Panc1 (cell line): ENCODE results near the gene GNAT1. TPM values are rescaled to one million over a fixed set of nuclear protein-coding genes. Genes with fewer than 3 reads are reported as not detected.

Experiments
- ATAC-seq: fragments of 200-7000 bp; cut with Tn5 transposase; 2 replicates; pipeline ENCODE4 v1.9.1; 2020; ENCODE audit warnings: mild to moderate bottlenecking, moderate library complexity
- BruUV-seq: library from RNA; stranded (reverse); fragments of 400-500 nt; replicated peaks from 2 replicates; lab custom pipeline; 2021; lab: Mats Ljungman, UMichigan
- CTCF ChIA-PET: fragments of 300-600 bp; sonication (Branson Sonifier 250); formaldehyde crosslinking; loops from one replicate; lab custom pipeline; 2022; ENCODE audit warnings: antibody characterized with exemption; lab: Charles Lee
- POLR2A ChIA-PET: fragments of 300-600 bp; sonication (Branson Sonifier 250); formaldehyde crosslinking; loops from one replicate; lab custom pipeline; 2022; ENCODE audit warnings: antibody characterized with exemption; lab: Charles Lee
- DNase-seq: peaks from one replicate; pipeline ENCODE4 v3.0.0-alpha.2; 2010; ENCODE audit warnings: low read depth, low spot score
- H3K27ac ChIP-seq: 2 replicates; pipeline ENCODE4 v1.5.1; 2011; ENCODE audit warnings: mild to moderate bottlenecking, low read length, inconsistent platforms
- H3K27me3 ChIP-seq: fragments of 200-500 bp; sonication (Bioruptor generic); 2 replicates; pipeline ENCODE4 v1.6.0; 2014; ENCODE audit warnings: low read length, inconsistent platforms; ENCODE audit not compliant: control insufficient read depth, insufficient read depth
- H3K36me3 ChIP-seq: fragments of 200-500 bp; sonication (Bioruptor generic); 2 replicates; pipeline ENCODE4 v1.5.1; 2014; ENCODE audit warnings: inconsistent platforms, mild to moderate bottlenecking, low read length, moderate library complexity; ENCODE audit not compliant: control insufficient read depth, insufficient read depth
- H3K4me1 ChIP-seq: 2 replicates; pipeline ENCODE4 v1.5.1; 2011; ENCODE audit warnings: inconsistent platforms, mild to moderate bottlenecking, low read length, moderate library complexity; ENCODE audit not compliant: control insufficient read depth, insufficient read depth
- H3K4me3 ChIP-seq, 2 experiments: 2 replicates each; pipeline ENCODE4 v1.5.1; 2011 to 2012; ENCODE audit warnings: low read depth in 2 of 2, low read length in 2 of 2, mild to moderate bottlenecking in 2 of 2, inconsistent platforms in 1 of 2, moderate library complexity in 1 of 2
- H3K9me3 ChIP-seq: fragments of 200-500 bp; sonication (Bioruptor generic); 2 replicates; pipeline ENCODE4 v1.5.1; 2014; ENCODE audit warnings: low read depth, mild to moderate bottlenecking, inconsistent platforms, low read length, moderate library complexity; ENCODE audit not compliant: control insufficient read depth, insufficient read depth
- CTCF ChIP-seq: fragments of 450-650 bp; IDR thresholded peaks from 2 replicates; pipeline ENCODE4 v1.5.1; 2017; ENCODE audit warnings: mild to moderate bottlenecking
- POLR2AphosphoS5 ChIP-seq: IDR thresholded peaks from 2 replicates; pipeline ENCODE4 v1.6.1; 2012; ENCODE audit warnings: mild to moderate bottlenecking, low read depth, low read length, moderate library complexity
- REST ChIP-seq, 2 experiments: IDR thresholded peaks; 2 replicates each; pipeline ENCODE4 v1.6.1; 2011 to 2012; ENCODE audit warnings: low read depth in 2 of 2, control low read depth in 1 of 2, low read length in 1 of 2, mild to moderate bottlenecking in 1 of 2, moderate library complexity in 1 of 2; ENCODE audit not compliant: insufficient read depth in 1 of 2
- SIN3A ChIP-seq: IDR thresholded peaks from 2 replicates; pipeline ENCODE4 v1.6.1; 2012; ENCODE audit warnings: low read depth, mild to moderate bottlenecking, low read length, moderate library complexity, borderline replicate concordance; ENCODE audit not compliant: insufficient read depth
- TCF7L2 ChIP-seq: IDR thresholded peaks from 2 replicates; pipeline ENCODE4 v1.6.1; 2011; ENCODE audit warnings: mild to moderate bottlenecking, low read depth, low read length, inconsistent platforms
- in situ Hi-C: cut with HindIII; loops from 2 replicates; pipeline ENCODE4 v1.10.0; 2016; ENCODE audit warnings: low sequenced_read_pairs, low pct_unique_long_range_greater_than_20kb
- intact Hi-C: fragments of 100-400 bp; cut with micrococcal nuclease; formaldehyde crosslinking; loops from one replicate; pipeline ENCODE4 v1.10.0; 2022; ENCODE audit not compliant: unreplicated experiment
- total RNA-seq: library from RNA; stranded (reverse); gene quantifications from one replicate; pipeline ENCODE4 v1.2.1, GENCODE V29; 2021; ENCODE audit not compliant: unreplicated experiment

GNAT1 gene
- total RNA-seq, 1 experiment from 2014 or later: not detected

DNA sequence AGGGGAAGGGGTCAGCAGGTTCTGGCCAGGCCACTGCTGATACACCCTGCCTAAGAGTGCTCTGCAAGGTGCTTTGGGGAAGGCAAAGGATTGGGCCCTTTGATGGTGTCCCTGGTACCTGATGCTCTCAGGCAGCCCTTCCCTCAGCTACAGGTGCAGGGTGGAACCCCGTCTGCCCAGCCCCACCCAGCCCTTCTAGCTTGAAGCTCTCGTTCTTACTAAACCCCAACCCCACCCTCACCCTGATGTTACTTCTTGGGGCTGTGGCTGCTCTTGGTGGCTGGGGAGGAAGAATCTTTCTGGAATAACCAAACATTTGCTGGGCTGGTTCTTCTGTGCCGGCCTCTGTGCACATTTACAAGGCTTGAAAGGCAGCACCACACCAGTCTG is 51.0 kb downstream of the GNAT1 start:
- intact Hi-C loops: no loop called here
- Histone ChIP-seq H3K4me1 (peaks cover 58% of the 10 kb centered on the region), H3K9me3 (no peaks in the 10 kb centered on the region), H3K36me3 (no peaks in the 10 kb centered on the region), H3K27me3 (no peaks in the 10 kb centered on the region), H3K27ac (no peak overlapping the region), H3K4me3 (no peak overlapping the region)
- ChIA-PET CTCF (interaction anchor here (1.4 kb wide), 1 partner anchor 18 kb away, joined by 3 read pairs; no protein-coding TSS in a partner anchor), POLR2A (interaction anchor here (0.7 kb wide), 1 partner anchor 8 kb away, joined by 3 read pairs; no protein-coding TSS in a partner anchor)
- no TSS peak for BruUV-seq
- ATAC-seq: no peak
- in situ Hi-C loops: no loop called here
- TF ChIP-seq SIN3A (no peak), REST (IDR thresholded peaks at IDR 0.05; ENCODE audit: insufficient read depth in 1 of 2, low read depth in 2 of 2, low read length in 1 of 2) (no peak), POLR2AphosphoS5 (no peak), TCF7L2 (no peak), CTCF (no peak)
- no peak for DNase-seq

DNA sequence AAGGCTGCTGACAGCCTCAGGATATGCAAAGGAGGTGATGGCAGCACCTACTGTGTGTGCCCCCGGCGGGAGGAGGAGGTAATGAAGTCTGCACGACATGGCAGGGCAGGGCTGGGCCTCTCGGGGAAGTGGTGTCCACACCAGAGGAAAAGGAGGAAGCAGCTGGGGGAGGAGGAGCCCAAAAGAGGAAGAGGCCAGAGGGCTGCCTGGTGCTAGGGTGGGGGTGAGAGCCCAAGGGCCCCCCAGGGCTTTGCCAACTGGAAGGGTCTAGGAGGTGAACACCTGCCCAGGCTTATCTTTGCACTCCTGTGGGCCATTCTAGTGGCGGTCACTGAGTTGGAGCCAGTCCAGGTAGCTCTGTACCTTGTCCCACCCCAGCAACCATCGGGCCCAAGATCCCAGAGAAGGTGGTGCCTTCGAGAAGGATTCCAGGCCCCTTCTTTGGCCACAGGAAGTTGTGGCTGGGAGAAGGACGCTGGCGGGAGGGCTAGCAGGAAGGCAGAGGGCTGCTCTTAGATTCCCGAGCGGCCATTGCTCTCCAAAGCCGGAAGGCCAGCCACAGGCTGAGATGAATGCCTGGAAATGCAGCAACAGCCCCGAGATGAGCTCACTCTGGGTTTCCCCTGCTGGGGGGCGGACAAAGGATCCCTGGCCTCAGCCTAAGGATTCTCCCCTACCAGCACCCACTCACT is 51.6 kb downstream of the GNAT1 start:
- ChIA-PET CTCF (interaction anchor here (0.7 to 1.4 kb wide), 3 partner anchors 14 to 17 kb away, joined by 3 to 4 read pairs (median 3); no protein-coding TSS in a partner anchor), POLR2A (interaction anchor here (0.7 kb wide), 1 partner anchor 9 kb away, joined by 3 read pairs; no protein-coding TSS in a partner anchor)
- no peak for DNase-seq
- intact Hi-C loops: no loop called here
- Histone ChIP-seq H3K4me1 (peaks cover 61% of the 10 kb centered on the region), H3K4me3 (no peak overlapping the region), H3K36me3 (no peaks in the 10 kb centered on the region), H3K27me3 (no peaks in the 10 kb centered on the region), H3K27ac (peak overlapping the region; percentile 44; the same call in 1 of the 2 replicates), H3K9me3 (no peaks in the 10 kb centered on the region)
- in situ Hi-C loops: no loop called here
- TF ChIP-seq SIN3A: no peak
- no peak for TF ChIP-seq CTCF
- no peak for TF ChIP-seq TCF7L2
- BruUV-seq: no TSS peak
- ATAC-seq: no peak
